Endometrial microvascular endothelial cells (primary cell): ENCODE results near the gene HACD2. TPM values are rescaled to one million over a fixed set of nuclear protein-coding genes. Genes with fewer than 3 reads are reported as not detected.

ENCODE experiments used
- total RNA-seq: library from RNA; depleted of rRNA; stranded (reverse); fragments of >200 nt; gene quantifications from one replicate; pipeline ENCODE4 v1.2.3, GENCODE V29; 2015; ENCODE audit errors: inconsistent ontology term

Gene HACD2
- total RNA-seq, 1 donor from 2014 or later = 33.8 TPM

Other genes starting within 250 kb of the HACD2 start
- gene ADCY5, start 136.0 kb downstream of the HACD2 start, total RNA-seq = not detected